Heart left ventricle (tissue), 16 donors: ENCODE measurements around the gene KRTAP5-10. TPM values are rescaled to one million over a fixed set of nuclear protein-coding genes. Genes with fewer than 3 reads are reported as not detected.
"Not testable (repeated sequence)": the region's sequence is repeated elsewhere in the genome, so short reads cannot be mapped to it uniquely, and the experiment has no call there.

ENCODE experiments used
- ATAC-seq, 4 donors: fragments of 200-7000 bp; cut with Tn5 transposase; one replicate each; pipeline ENCODE4 v1.9.1; 2020 to 2022; ENCODE audit warnings: moderate library complexity in 4 of 4, mild to moderate bottlenecking in 3 of 4, moderate number of reproducible peaks in 1 of 4
- DNase-seq, 5 donors: peaks; one replicate each; pipeline ENCODE4 v3.0.0-alpha.2; 2020
- H3K27ac ChIP-seq, 12 donors: fragments of 200-600 bp; sonication (generic) in 4 of 12; one replicate each; pipeline versions ENCODE4 v1.5.0 to v1.8.0; 2016 to 2022; ENCODE audit warnings: mild to moderate bottlenecking in 2 of 12
- H3K27me3 ChIP-seq, 9 donors: fragments of 200-600 bp; sonication (generic) in 2 of 9; one replicate each; pipeline versions ENCODE4 v1.5.1 to v1.8.0; 2016 to 2022; ENCODE audit warnings: mild to moderate bottlenecking in 3 of 9
- H3K36me3 ChIP-seq, 9 donors: fragments of 200-600 bp; sonication (generic) in 2 of 9; one replicate each; pipeline versions ENCODE4 v1.5.0 to v1.8.0; 2018 to 2022; ENCODE audit warnings: mild to moderate bottlenecking in 2 of 9
- H3K4me1 ChIP-seq, 12 donors: fragments of 200-600 bp; sonication (generic) in 4 of 12; one replicate each; pipeline versions ENCODE4 v1.5.0 to v1.8.0; 2016 to 2022; ENCODE audit warnings: mild to moderate bottlenecking in 3 of 12
- H3K4me3 ChIP-seq, 12 donors: fragments of 200-600 bp; sonication (generic) in 4 of 12; one replicate each; pipeline versions ENCODE4 v1.5.0 to v1.8.0; 2017 to 2022; ENCODE audit warnings: mild to moderate bottlenecking in 9 of 12, moderate library complexity in 4 of 12
- H3K9me3 ChIP-seq, 12 donors: fragments of 200-600 bp; sonication (generic) in 4 of 12; one replicate each; pipeline versions ENCODE4 v1.5.0 to v1.8.0; 2016 to 2022; ENCODE audit warnings: mild to moderate bottlenecking in 1 of 12
- WGBS, 4 donors: extraction: QIAGEN DNeasy Blood & Tissue Kit in 2 of 4; methylation state at CpG; one replicate each; pipeline versions ENCODE4 v1.1.5 to v1.1.7; 2013 to 2018; 5-methylcytosine and 5-hydroxymethylcytosine counted together
- intact Hi-C, 10 donors: fragments of 100-400 bp; cut with DNase I; formaldehyde crosslinking; loops; one replicate each; pipeline versions ENCODE4 v1.11.1 to v1.14.2; 2022
- polyA plus RNA-seq, 2 donors: library from polyadenylated mRNA; stranded (reverse); fragments of 200-250 nt; gene quantifications; one replicate each; pipeline ENCODE4 v1.2.3, GENCODE V29; 2013
- total RNA-seq, 9 donors: library from RNA; depleted of rRNA in 2 of 9; stranded (reverse); fragments of >200 nt in 2 of 9; fragmentation: NEBNext Ultra II Directional in 3 of 9; extraction: Animal tissue kit (Norgen Biotek cat#: 25700) in 3 of 9; gene quantifications; one replicate each; pipeline versions ENCODE4 v1.1.0 to v1.2.4, GENCODE V29; 2016 to 2023
- donor health status: ischemic (EF 13 %, LVEDD 7.1; RV severe dilation, severe dysfunction).
- donor health status: healthy with polysubstance abuse.
- donor health status: DM: no; HTN: yes; CAD: no.
- donor health status: DM: no; HTN: no; CAD: no.
- donor health status: ischemic (EF 25% LVEDD 6.9; RV normal size, moderate dysfunction).
- donor health status: ischemic (EF 25% LVEDD 5.7; RV mildly dilated, moderate dysfunction).
- donor health status: healthy.
- donor health status: DM: yes; HTN: yes; CAD: no.
- donor health status: ischemic (EF 35%, LVEDD 5.7; RV mildly dilated, moderate dysfunction).
- donor health status: nonischemic (EF 11% LVEDD 7.7; RV severe dilation, severe dysfunction).
- donor health status: DM: yes; HTN: yes; CAD: no.
- donor health status: PGD.
- donor health status: ischemic (EF 29% LVEDD 5.4; RV normal size, mild dysfunction).
- donor health status: nonischemic (EF 23%, LVEDD 6.1; RV moderate dilation, normal function).

Gene KRTAP5-10
- total and polyA plus RNA-seq, 11 donors, result not detected

- H3K9me3 ChIP-seq, H3K4me1 ChIP-seq, DNase-seq, H3K27ac ChIP-seq, H3K36me3 ChIP-seq, H3K4me3 ChIP-seq, ATAC-seq, intact Hi-C loops: not testable (repeated sequence)
- peaks cover 0 to 24% (median 4%) of the 10 kb centered on the region in 9 donors for H3K27me3 ChIP-seq
- WGBS, 4 donors, result 52 to 67% (median 54%) methylated on average over 11 to 15 of the region's 15 CpGs
These were observed 49.1 kb downstream of the KRTAP5-10 start for GRCh38 chr11:71614366-71614917.

DNA sequence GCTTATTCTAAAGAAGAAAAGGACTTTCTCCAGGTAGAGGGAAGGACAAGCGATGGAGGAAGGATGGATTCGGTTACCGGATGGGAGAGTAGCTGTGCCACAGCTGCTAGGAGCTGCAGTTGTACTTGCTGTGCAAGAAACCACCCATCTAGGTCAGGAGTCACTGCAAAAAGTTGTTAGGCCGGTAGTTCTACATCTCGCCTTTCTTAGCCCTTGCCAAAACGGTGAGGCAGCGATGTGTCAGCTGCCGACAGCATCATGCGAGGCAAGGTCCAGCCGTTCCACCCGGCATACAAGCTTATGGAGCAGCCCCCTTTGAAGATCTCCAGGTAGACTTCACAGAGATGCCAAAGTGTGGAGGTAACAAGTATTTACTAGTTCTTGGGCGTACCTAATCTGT is 49.6 kb downstream of the KRTAP5-10 start:
- intact Hi-C loops, DNase-seq: not testable (repeated sequence)
- 70 to 82% (median 78%) methylated on average over 11 to 12 of the region's 12 CpGs for WGBS, 4 donors

More for the DNA sequence above, 49.6 kb downstream of the KRTAP5-10 start:
- H3K27me3 ChIP-seq, result peaks cover 0 to 18% (median 0%) of the 10 kb centered on the region in 9 donors
- H3K4me1 ChIP-seq, H3K27ac ChIP-seq, H3K36me3 ChIP-seq, H3K9me3 ChIP-seq, ATAC-seq, H3K4me3 ChIP-seq: not testable (repeated sequence)

Other genes with a start within 250 kb of the KRTAP5-10 start
- gene DHCR7, start 117.2 kb upstream of the KRTAP5-10 start, total RNA-seq, result 10 to 100 TPM; 19.8 to 44.5 (median 30.8) TPM
- 10 to 100 TPM; 12.6 to 22.2 TPM for gene DHCR7, start 117.2 kb upstream of the KRTAP5-10 start, polyA plus RNA-seq
- 10 to 100 TPM; 11.4 to 41.9 (median 18.0) TPM for gene NADSYN1, start 112.4 kb upstream of the KRTAP5-10 start, total RNA-seq
- 10 to 100 TPM; 19.4 to 23.4 TPM for gene NADSYN1, start 112.4 kb upstream of the KRTAP5-10 start, polyA plus RNA-seq
- not detected for gene KRTAP5-7, start 38.3 kb upstream of the KRTAP5-10 start, total RNA-seq
- not detected for gene KRTAP5-7, start 38.3 kb upstream of the KRTAP5-10 start, polyA plus RNA-seq
- not detected for gene KRTAP5-8, start 27.5 kb upstream of the KRTAP5-10 start, total RNA-seq
- gene KRTAP5-8, start 27.5 kb upstream of the KRTAP5-10 start, polyA plus RNA-seq, result under 1 TPM in 1 of 2 donors, not detected in 1; 0.19 TPM
- not detected for gene KRTAP5-9, start 17.1 kb upstream of the KRTAP5-10 start, total RNA-seq
- gene KRTAP5-9, start 17.1 kb upstream of the KRTAP5-10 start, polyA plus RNA-seq, result not detected
- not detected for gene KRTAP5-11, start 17.3 kb downstream of the KRTAP5-10 start, total RNA-seq
- not detected for gene KRTAP5-11, start 17.3 kb downstream of the KRTAP5-10 start, polyA plus RNA-seq